Retina (tissue), 1 donor: ENCODE data around the gene CXorf51B.
"Not testable (repeated sequence)": the region's sequence is repeated elsewhere in the genome, so short reads cannot be mapped to it uniquely, and the experiment has no call there.

Source experiments
- DNase-seq: peaks from one replicate; pipeline ENCODE4 v3.0.0-alpha.2; 2016

The CXorf51B gene

GRCh38 chrX:146809471-146809870 lies at the start of gene CXorf51B:
Gene CXorf51B, plus strand, starts transcription at chrX:146809771. Its CDS starts 21 bp downstream, at chrX:146809792.
- not testable (repeated sequence) for DNase-seq

- DNase-seq, result not testable (repeated sequence)
These were observed 5.1 kb downstream of the CXorf51B start, which contains the start of gene CXorf51A for GRCh38 chrX:146814644-146815043. Gene CXorf51A, minus strand, starts transcription at chrX:146814744. Its CDS starts 21 bp downstream, at chrX:146814723.

GRCh38 chrX:146831994-146832393 lies 22.4 kb downstream of the CXorf51B start:
- DNase-seq, result no peak

GRCh38 chrX:146854281-146854680 lies 44.7 kb downstream of the CXorf51B start:
- no peak for DNase-seq
